Measurements from ENCODE around the gene SERPINA12. TPM values are rescaled to one million over a fixed set of nuclear protein-coding genes. Genes with fewer than 3 reads are reported as not detected.

SERPINA12 gene
- total and polyA plus RNA-seq, 4 donors = 0.28 TPM; not detected in 3

- Histone ChIP-seq H3K4me3 (ENCODE audit: low read depth in 1 of 3, low read length in 3 of 3) (no peak overlapping the region), H3K4me1 (ENCODE audit: control insufficient read depth in 4 of 4, insufficient read depth in 4 of 4, low read length in 3 of 4) (peaks cover 10 to 35% (median 25%) of the 10 kb centered on the region in 4 donors), H3K9ac (ENCODE audit: low read depth in 1 of 2, low read length in 2 of 2) (no peak overlapping the region), H3K9me3 (ENCODE audit: control insufficient read depth in 4 of 4, low read length in 3 of 4) (no peaks in the 10 kb centered on the region), H3K27me3 (ENCODE audit: control insufficient read depth in 4 of 4, insufficient read depth in 4 of 4, low read length in 3 of 4) (no peaks in the 10 kb centered on the region), H3K36me3 (ENCODE audit: control insufficient read depth in 4 of 4, insufficient read depth in 3 of 4, low read depth in 1 of 4, low read length in 3 of 4) (no peaks in the 10 kb centered on the region), H3K27ac (ENCODE audit: low read depth in 1 of 2, low read length in 2 of 2) (no peak overlapping the region)
- no peak for TF ChIP-seq YY1 (IDR thresholded peaks at IDR 0.05)
- TF ChIP-seq JUND (IDR thresholded peaks at IDR 0.05) = no peak
- DNase-seq (ENCODE audit: low spot score) = no peak
- WGBS = 93% methylated on average over 3 of the region's 3 CpGs
Observed at GRCh38 chr14:94498215-94498614, 11.1 kb downstream of the SERPINA12 start.

GRCh38 chr14:94494085-94494484 is 15.2 kb downstream of the SERPINA12 start:
- WGBS = 83% methylated on average over 4 of the region's 4 CpGs
- Histone ChIP-seq H3K27ac (ENCODE audit: low read depth in 1 of 2, low read length in 2 of 2) (no peak overlapping the region), H3K36me3 (ENCODE audit: control insufficient read depth in 4 of 4, insufficient read depth in 3 of 4, low read depth in 1 of 4, low read length in 3 of 4) (no peaks in the 10 kb centered on the region), H3K9ac (ENCODE audit: low read depth in 1 of 2, low read length in 2 of 2) (no peak overlapping the region), H3K27me3 (ENCODE audit: control insufficient read depth in 4 of 4, insufficient read depth in 4 of 4, low read length in 3 of 4) (no peaks in the 10 kb centered on the region), H3K9me3 (ENCODE audit: control insufficient read depth in 4 of 4, low read length in 3 of 4) (no peaks in the 10 kb centered on the region), H3K4me3 (ENCODE audit: low read depth in 1 of 3, low read length in 3 of 3) (no peak overlapping the region), H3K4me1 (ENCODE audit: control insufficient read depth in 4 of 4, insufficient read depth in 4 of 4, low read length in 3 of 4) (peaks cover 0 to 2% (median 0%) of the 10 kb centered on the region in 4 donors)
- no peak for DNase-seq (ENCODE audit: low spot score)
- TF ChIP-seq SP1 (IDR thresholded peaks at IDR 0.05) (no peak), NR2F2 (IDR thresholded peaks at IDR 0.05) (no peak), ATF3 (IDR thresholded peaks at IDR 0.05) (no peak)

- no peak overlapping the region for H3K4me3 ChIP-seq (ENCODE audit: low read depth in 1 of 3, low read length in 3 of 3)
- H3K27ac ChIP-seq (ENCODE audit: low read depth in 1 of 2, low read length in 2 of 2) = no peak overlapping the region
- no peak for TF ChIP-seq HNF4A (conservative IDR thresholded peaks at IDR 0.05)
- TF ChIP-seq GABPA (IDR thresholded peaks at IDR 0.05 in 1 of 2, conservative IDR thresholded peaks at IDR 0.05 in 1 of 2) = no peak
- no peak for TF ChIP-seq YY1 (IDR thresholded peaks at IDR 0.05)
- no peak for TF ChIP-seq JUND (IDR thresholded peaks at IDR 0.05)
- no peak for TF ChIP-seq SP1 (IDR thresholded peaks at IDR 0.05)
- no peak for TF ChIP-seq HNF4G (IDR thresholded peaks at IDR 0.05)
- no peak for TF ChIP-seq FOXA2 (IDR thresholded peaks at IDR 0.05)
- TF ChIP-seq ATF3 (IDR thresholded peaks at IDR 0.05) = no peak
- TF ChIP-seq ZBTB33 (IDR thresholded peaks at IDR 0.05) = no peak
- no peak for TF ChIP-seq NR2F2 (IDR thresholded peaks at IDR 0.05)
- TF ChIP-seq RXRA (IDR thresholded peaks at IDR 0.05) = no peak
- TF ChIP-seq TAF1 (conservative IDR thresholded peaks at IDR 0.05) = no peak
- no peak for TF ChIP-seq REST (IDR thresholded peaks at IDR 0.05)
- no peak for TF ChIP-seq FOXA1 (IDR thresholded peaks at IDR 0.05)
- TF ChIP-seq MAX (IDR thresholded peaks at IDR 0.05) = no peak
- no peak for TF ChIP-seq CTCF (IDR thresholded peaks at IDR 0.05; ENCODE audit: low read depth, low read length, missing input control)
- no peak for TF ChIP-seq RAD21 (IDR thresholded peaks at IDR 0.05)
- H3K36me3 ChIP-seq (ENCODE audit: control insufficient read depth in 4 of 4, insufficient read depth in 3 of 4, low read depth in 1 of 4, low read length in 3 of 4) = no peaks in the 10 kb centered on the region
- 66% methylated on average over 4 of the region's 4 CpGs for WGBS
- H3K9ac ChIP-seq (ENCODE audit: low read depth in 1 of 2, low read length in 2 of 2) = no peak overlapping the region
- no peak for DNase-seq (ENCODE audit: low spot score)
- H3K27me3 ChIP-seq (ENCODE audit: control insufficient read depth in 4 of 4, insufficient read depth in 4 of 4, low read length in 3 of 4) = no peaks in the 10 kb centered on the region
- peaks cover 0 to 4% (median 3%) of the 10 kb centered on the region in 4 donors for H3K4me1 ChIP-seq (ENCODE audit: control insufficient read depth in 4 of 4, insufficient read depth in 4 of 4, low read length in 3 of 4)
- H3K9me3 ChIP-seq (ENCODE audit: control insufficient read depth in 4 of 4, low read length in 3 of 4) = no peaks in the 10 kb centered on the region
Observed at GRCh38 chr14:94491511-94491910, 17.8 kb downstream of the SERPINA12 start.
